ENCODE data around the gene CCNI.
"Not testable (repeated sequence)": the region's sequence is repeated elsewhere in the genome, so short reads cannot be mapped to it uniquely, and the experiment has no call there.

The CCNI gene

DNA sequence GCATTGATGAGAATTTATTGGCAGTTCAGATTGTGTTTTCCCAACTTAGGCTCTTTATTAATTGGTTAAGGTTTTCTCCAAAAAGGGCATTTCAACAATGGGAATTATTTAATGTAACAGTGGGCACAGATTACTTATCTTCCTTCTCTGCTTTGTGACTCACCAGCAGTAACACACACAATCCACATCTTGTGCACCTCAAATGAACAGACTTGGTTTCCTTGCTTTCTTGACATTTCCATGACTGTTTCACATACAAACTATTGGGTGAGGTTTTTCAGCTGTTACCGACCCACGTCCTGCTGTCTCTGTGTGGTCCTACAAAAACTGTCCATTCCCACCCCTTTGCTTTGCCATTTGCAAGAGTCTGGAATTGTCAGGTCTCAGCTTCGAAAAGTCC lies 38.1 kb downstream of the CCNI start:
- DNase-seq: no peak

DNA sequence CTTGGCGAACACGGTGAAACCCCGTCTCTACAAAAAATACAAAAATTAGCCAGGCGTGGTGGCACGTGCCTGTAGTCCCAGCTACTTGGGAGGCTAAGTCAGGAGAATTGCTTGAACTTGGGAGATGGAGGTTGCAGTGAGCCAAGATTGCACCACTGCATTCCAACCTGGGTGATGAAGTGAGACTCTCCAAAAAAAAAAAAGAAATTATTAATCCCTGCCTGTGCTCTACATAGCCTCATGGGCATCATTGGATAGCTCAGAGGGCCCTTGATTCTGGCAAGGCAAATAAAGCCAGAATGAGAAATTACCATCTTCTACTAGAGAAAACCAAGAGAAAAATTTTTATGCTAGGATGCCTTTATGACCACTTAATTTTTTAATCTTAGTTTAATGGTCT lies 38.6 kb downstream of the CCNI start:
- not testable (repeated sequence) for DNase-seq

DNA sequence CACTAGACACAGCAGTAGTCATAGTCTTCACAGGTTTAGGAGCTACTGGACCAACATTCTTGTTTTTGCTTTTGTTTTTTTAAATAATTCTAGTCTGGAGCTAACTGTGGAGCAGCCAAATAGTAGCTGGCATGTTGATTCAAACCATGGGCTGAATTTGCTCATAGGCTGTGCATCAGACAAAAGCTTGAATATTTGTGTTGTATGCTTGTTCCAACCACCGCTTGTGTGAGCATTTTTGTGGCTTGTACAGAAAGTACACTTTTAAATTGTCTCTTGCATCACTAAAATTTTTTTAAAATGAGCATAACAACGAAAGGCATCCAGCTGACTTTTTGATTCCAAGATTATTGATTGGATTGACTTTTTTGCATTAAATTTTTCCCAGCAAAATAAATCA lies 39.6 kb downstream of the CCNI start:
- peak; percentile 34 for DNase-seq

DNA sequence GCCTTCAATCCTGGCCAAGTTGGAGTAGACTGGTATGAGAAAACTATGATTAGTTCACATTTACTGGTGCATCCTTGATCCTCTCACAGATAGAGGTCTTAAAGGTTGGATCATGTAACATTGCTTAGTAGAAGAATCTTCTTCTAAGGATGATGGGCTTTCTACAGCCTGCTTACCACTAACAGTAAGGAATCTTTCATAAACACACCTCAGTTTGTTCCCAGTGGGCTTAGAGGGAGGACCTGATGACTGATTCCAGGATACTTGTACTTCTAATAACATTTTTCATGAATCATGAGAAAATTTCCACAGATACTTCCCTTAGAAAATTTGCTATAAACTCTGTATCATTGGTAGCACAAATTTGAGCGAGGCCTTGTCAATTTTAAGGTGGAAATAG lies 40.6 kb downstream of the CCNI start:
- no peak for DNase-seq

DNA sequence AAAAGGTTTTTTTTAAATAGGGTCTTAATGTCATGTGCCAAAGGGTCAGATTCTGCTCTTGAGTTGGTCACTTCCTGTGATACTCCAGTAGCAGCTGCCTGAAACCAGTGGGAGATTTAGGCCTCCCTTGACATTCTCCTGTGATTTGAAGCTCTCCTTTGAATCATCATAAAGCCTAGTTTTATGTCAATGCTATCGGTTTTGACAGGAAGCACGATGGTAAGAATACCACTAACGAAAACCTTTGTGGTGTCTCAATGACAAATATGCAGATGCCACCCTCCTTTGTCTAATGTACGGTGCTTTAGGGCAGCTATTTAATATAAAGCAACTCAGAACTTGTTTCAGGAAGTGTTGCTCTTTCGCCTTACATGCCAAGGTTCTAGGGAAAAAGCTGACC lies 44.2 kb downstream of the CCNI start:
- no peak for DNase-seq

DNA sequence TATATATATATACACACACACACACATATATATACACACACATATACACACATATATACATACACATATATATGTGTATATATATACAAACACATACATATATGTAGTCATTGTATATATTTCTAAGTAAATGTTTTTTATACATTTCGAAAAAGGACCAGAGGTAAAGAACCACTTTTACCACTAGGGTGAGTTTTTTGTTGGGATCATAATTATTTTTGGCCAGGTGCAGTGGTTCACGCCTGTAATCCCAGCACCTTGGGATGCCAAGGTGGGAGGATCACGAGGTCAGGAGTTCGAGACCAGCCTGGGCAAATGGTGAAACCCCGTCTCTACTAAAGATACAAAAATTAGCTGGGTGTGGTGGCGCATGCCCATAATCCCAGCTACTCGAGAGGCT lies 46.0 kb downstream of the CCNI start:
- not testable (repeated sequence) for DNase-seq

DNA sequence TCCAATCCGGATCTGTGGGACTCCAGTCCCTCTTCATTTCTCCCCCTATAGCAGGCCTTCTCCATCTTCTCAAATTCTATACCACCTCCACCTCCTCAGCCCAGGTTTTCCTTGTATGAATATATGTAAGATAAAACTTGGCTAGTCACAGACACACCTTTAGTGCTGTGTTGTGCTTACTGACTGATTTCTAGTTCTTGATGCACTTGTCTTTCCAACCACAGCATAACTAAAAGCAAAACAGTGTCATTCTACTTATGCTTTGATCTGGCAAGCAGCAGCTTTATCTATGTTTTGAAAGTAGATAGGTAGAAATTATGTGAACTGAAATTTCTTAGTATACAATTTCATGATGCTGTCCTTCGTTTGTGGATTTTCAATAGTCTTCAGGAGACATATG lies 47.5 kb downstream of the CCNI start:
- no peak for DNase-seq

DNA sequence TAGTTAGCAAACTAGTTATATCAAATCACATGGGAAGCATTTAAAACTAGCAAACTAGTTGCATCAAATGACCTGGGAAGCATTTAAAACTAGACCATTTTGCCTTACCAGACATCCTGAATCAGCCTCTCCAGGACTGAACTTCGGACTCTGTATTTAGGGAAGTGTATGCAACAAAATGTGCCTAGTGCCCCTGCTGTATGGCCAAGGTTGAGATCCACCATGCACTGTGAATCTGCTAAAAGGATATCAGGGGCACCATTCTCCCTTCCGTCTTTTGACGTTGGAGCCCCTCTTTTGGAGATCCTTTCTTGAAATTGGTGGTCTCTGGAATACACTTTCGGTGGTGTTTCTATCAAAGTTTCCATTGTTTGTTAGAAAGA lies 49.5 kb downstream of the CCNI start:
- DNase-seq: no peak

DNA sequence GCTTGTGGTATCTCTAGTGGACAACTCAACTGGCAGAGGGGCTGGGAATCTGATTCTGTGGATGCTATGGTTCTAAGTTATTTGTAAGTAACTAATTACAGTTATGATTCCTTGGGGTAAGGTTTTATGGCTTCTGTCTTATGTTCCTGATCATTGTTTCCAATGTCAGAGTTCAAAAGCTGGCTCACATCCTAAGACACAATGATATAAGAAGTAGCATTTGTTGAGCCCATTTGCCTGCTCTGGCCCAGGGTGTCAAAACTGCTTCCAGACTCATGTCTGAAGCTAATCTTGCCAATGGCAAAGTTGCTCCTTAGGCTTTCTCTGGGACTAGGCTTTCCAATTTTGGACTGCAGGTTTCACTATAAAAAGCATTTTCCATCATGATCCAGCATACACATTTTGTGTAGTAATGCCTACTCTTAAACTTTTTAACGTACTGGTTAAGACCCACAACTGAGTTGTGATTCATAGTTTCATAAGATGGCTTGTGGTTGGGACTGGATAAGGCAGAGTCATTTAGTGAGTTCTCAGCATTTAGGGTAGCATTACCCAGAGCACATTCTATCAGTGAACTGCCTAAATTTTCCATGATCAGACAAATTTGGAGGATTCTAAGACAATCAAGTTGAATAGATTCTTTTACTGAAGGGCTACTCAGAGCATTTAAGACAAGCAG lies 50.0 kb downstream of the CCNI start:
- DNase-seq: no peak

DNA sequence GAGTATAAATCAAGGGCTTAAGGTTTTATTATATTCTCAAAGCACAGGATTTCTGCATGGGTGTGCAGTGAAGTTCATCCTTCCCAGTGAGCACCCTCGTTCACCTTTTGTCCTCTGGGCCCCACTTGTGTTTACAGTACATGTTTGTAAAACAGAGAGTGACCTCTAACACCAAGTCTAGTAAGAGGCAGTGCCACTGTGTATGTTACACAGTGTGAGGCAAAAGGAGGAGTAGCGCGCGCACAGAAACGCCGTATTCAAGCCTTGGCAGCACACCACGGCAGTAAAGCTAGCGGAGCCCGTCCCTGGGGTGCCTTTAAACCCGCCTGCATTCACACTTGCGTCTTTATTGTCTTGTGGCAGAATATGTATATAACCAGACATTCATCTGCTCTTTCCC lies 51.9 kb downstream of the CCNI start:
- DNase-seq: no peak

DNA sequence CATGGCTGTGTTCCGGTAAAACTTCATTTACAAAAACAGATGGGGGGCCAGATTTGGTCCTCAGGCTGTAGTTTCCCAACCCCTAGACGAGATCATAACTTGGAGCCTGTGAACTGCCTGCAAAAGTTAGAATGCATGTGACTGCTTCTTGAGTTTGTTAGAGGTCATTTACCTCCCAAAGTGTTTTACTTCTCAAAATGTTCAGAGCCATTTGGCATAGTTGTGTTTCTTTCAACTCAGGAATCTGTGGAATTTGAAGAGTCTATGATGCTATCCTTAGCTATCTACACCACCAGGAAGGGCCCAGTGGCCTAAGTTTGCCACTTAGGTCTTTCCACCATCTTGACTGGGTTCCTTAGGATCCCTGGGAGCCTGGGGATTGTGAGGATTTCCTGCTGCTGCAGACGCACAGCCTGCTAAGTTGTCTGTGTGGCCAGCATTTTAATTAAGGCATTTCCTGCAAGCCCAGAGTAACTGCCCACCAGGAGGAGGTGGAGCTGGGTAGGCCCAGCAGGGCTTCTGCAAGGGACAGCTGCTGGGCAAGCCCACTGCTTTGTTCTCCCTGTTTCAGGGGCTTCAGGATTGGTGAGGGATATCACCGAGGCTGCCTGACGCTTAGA lies 53.1 kb downstream of the CCNI start:
- DNase-seq: no peak

DNA sequence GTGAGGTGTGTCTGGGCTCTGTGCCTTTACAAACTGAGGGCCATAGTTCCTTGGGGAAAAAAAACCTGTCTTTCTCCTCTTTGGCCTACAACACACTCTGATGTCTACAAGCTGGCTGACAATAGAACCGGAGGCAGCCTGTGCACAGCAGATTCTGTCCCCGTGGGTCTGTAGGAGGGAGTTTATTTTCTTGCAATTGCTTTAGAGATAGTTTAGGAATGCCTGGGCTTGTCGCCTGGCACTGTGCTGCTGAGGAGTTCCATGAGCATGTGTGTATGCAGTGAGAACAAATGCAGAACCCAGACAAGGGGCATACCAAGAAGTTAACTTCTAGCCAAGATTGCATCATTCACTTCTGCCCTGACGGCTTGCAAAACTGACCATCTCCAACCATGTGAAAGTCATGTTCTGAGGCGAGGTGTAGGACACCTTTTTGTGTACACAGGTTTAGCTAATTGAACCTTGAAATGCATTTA lies 54.1 kb downstream of the CCNI start:
- DNase-seq: no peak

DNA sequence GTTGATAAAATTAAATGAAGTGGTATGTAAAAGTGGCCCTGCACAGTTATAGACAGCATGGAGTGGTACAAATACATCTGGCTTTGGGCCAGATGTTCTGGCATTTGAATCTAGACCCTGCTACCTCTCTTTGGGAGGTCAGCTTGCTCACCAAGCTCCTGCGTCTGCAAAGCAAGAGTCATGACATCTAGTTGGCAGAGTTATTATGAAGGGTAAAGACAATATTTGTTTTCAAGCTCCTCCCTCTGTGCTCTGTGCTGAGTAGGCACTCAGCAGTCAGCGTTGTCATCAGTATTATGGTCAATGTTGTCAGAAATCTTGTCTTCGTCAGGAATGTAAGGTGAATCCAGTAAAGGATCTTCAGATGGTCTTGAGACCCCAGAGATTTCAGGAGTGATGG lies 55.8 kb downstream of the CCNI start:
- DNase-seq: no peak

DNA sequence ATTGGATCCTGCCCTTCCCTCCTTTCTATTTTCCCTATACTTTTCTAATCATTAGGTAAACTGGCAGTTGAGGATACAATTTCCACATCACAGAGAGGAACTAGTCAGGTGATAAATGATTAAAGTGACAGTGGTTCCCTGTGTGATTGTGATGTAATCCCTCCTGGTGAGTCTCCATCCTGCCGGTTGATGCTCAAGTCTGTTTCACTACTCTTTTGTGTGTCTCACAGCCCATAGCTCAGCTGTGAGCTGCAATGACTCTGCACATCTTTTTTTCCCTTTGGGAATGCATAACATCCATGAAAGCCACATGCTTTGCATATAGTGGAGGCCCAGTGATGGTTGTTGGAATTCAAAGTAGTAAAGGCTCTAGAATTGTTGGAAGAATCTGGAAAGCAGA lies 60.4 kb downstream of the CCNI start:
- no peak for DNase-seq

DNA sequence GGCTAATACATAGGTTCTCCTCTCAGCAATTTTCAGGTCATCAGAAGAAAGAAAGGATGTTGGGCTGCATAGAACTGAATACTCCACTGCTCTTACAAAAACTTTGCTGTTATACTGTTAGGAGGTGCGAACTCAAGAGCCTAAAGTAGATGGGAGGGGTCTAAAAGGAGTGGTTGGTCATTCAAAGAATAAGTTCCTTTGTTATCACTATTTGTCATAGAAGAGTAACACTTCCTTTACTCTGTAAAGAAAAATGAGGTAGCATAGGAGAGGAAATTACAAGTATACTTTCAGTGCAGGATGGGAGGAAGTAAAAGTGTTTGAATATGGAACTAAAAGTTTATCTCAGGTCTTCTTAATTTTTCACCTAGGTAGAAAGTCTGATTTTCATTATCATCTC lies 61.5 kb downstream of the CCNI start:
- no peak for DNase-seq

DNA sequence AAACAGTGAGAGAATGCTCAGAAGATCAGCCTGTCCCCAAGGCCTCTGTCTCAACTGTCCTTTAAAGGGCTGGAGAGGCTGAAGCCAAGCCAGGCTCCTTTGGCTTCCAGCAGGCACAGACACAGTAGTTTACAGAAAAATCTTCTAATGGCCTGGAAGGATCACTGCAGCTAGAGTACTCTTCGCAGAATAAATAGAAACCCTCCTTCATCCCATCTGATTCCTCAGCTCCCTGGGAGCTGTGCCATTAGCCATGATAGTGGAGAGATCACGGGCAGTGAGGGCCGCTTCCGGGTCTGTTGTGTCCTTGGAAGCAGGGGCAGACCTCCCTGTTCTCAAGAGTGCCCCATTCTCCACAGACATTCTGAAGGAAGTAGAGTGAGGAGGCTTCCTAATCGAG lies 63.1 kb downstream of the CCNI start:
- no peak for DNase-seq

DNA sequence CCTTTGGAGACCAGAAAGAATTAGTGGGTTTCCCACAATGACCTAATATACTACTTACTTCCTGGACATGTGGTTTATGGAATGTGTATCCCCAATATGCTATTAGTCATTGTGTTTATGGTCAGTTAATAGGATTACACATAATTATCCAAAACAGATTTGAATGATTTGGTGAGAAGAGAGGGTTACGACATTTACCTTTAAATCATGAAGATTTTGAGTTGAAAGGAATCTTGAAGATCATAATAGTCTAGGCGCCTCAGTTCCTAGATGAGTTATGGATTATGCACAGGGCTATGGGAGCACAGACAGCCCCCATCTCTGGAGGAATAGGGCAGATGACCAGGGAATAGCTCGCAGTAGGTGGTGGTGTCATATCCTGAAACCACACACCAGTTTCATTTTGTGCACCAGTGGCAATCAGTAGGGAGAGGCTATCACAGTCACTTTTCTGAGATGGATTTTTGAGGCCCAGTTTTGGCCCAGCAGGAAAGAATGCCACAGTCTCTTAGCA lies 64.9 kb downstream of the CCNI start:
- DNase-seq: no peak

DNA sequence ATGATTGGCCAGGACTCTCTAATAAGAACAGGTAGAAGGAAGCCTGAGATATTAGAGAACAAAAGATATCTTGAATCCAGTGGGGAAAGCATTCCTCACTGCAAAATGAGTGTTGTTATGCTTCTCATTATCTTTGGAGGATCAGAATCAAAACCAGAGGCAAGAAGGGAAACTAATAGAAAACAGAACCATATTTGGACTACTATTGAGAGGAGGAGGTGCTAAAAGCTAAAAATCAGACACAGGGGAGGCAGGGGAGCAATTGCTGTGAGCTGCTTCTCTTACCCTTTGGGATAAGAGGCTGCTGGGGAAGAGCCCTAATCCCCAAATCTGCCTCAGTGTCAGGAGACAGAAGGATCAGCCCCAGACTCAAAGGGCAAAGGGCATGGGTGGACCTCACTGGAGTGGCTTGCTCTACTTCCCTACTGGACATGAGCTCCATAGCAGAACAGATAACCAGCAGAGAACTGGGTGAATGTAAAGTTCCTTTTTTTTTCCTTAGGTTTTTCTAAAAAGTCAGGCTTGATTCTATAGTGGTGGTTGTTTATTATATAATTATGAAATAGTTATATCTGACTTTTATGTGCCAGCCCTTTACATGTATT lies 66.2 kb downstream of the CCNI start:
- DNase-seq: no peak

DNA sequence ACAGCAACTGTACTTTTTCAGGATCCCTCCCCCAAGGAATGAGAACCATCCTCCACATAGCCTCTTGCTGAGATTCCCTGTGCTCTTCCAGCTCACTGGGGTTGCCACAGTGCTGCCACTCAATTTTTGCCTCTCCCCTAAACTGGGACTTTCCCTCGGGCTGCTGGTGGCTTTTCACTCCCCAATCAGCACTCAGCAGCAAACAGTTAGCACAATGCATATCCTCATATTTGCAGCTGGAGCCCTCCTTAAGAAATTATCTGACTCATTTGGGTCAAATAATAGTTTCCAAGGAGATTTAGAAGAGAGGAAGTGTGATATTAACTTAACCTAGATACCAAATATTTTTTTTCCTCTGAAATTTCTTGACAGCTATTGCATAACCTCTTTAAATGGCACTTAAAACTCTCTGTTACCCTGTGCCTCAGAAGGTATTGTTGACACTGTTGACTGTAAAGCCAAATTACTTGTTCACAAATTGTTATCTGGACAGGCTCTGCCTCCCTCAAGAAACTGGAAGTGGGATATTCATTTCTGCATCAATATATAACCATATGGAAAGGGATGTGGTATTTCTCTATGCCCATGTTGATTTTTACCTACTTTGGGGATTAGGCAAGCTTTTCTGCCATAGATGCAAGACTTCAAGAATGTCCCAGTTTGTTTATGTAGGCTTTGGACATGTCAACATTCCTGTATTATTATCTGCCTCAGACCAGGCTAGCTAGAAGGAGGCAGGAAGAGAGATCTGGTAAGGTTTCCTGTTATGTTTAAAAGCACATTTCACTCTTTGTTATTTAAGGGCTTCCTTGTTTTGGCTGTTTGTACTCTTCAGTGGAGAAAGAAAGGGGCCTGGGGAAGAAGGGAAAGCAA lies 68.2 kb downstream of the CCNI start:
- DNase-seq: peak; percentile 55

DNA sequence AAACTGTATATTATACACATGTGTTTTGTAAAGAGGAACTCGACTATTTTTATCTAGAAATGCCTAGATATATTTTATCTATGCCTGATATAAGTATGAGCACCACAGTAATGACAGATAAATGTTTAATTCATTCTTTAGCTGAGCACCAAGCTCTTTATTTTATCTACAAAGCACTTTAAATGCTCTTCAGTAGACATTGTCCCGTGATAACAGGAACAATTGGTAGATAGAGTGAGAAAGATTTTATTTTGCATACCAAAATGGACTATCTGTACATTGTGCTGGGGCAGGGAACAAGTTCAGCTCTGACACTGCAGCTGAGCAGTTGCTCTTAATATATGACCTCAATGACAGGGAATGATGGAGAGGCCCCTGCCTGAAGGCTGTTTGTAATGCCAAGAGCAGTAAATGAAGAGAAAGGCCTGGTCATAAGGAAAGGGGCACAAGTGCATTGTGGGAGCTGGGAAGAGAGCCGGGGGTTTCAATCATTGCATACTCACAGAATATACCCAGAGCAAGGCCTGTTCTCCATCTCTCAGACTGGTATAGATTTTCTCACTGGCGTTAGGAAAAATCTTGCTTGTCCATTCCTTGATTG lies 68.9 kb downstream of the CCNI start:
- DNase-seq: no peak

DNA sequence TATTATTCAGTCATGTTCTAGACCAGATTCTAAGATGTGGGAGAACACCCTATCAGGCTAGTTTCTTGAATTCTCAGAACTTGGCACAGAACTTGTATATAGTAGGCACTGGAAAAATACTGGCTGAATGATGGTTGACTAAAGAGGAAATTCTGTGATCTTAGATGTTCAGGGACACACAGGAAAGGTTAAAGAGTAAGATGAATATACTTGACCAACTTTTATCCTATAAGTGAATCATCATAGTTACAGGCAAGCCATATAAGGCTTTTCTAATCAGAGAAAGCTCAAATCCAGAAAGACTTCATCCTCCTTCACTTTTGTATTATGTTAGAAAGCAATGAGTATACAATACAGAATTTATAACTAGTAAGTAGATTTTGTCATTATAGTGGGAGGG lies 72.4 kb downstream of the CCNI start:
- DNase-seq: no peak

DNA sequence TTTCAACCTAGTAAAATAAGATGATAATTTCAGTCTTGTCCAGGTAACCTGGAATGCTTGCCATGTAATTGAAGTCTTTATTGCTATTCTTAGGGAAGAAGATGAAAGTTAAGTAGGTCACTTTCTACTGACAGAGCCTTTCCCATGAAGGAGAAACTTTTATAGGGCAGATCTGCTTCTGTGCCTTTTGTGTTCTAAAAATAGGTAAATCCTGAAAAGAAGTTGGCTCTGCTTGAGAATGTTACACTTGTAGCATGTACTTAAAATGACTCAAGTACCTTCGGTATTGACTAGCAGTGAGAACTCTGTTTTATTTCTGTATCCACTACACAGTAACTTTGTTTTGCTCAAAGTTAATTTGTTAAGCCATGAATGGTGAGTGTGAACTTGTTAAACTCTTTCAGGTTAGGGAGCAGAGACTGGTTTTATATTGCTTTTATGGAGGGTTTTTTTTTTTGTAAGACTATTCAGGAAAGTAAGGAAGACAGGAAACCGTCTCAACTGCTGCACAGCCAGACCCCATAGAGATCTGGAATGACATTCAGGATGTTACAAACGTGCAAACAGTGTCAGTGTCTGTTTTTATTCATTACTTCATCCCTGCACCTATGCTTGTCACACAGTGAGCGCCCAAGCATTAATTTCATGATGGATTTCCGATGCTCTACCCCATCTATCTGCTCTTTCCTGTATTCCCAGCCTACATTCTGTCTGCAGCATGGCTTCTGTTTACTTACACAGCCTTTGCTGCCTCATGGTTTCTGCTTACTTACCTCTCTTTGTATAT lies 73.3 kb downstream of the CCNI start:
- DNase-seq: no peak
